Measurements from ENCODE around the gene RAD51AP2. TPM values are rescaled to one million over a fixed set of nuclear protein-coding genes. Genes with fewer than 3 reads are reported as not detected.

The RAD51AP2 gene
- total and polyA plus RNA-seq, 2 donors = 0.26 TPM; not detected in 1

DNA sequence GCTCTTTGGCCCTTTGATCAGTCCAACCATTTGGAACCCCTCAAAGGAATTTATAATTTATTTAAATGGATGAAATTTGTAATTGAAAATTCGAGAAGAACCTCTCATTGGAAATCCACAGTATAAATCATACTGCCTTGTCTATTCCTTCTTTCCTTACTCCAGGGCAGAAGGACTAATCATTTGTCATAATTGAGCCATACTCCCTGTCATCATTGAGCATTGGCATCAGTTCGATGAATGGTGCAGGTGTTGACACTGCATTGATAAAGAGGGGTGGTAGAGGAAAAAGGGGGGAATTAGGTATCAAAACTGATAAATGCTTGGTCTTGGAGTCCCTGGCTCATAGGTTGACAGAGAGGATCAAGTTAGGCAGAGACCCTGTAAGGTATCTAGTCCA is 24.2 kb upstream of the RAD51AP2 start:
- H3K4me1 ChIP-seq (ENCODE audit: insufficient read depth) = no peaks in the 10 kb centered on the region
- H3K27ac ChIP-seq (ENCODE audit: low read depth) = no peak overlapping the region
- 88% methylated on average over 2 of the region's 2 CpGs for WGBS
- DNase-seq (ENCODE audit: extremely low spot score) = no peak
- no peaks in the 10 kb centered on the region for H3K36me3 ChIP-seq (ENCODE audit: insufficient read depth)
- H3K4me3 ChIP-seq (ENCODE audit: low read depth, low read length) = no peak overlapping the region

DNA sequence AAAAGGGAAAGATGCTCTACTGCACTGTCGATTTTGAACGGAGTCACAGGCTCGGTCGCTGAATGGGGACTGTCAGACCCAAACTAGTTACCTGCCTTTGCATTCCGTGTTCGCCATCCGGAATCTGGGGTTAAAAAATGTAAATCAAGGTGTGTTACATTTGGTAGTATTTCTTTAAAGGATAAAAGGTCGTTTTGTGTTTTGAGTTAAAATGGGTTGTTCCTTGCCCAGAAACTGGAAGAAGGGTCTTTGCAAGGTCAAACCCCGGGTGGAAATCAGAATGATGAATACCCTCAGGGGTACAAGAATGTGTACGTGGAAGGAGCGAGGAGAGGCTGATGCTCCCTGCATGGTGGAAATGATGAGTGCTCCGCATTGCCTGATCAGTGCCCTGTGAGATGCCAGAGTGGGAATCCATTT is 23.3 kb upstream of the RAD51AP2 start:
- H3K4me1 ChIP-seq (ENCODE audit: insufficient read depth) = no peaks in the 10 kb centered on the region
- H3K36me3 ChIP-seq (ENCODE audit: insufficient read depth) = no peaks in the 10 kb centered on the region
- no peak overlapping the region for H3K4me3 ChIP-seq (ENCODE audit: low read depth, low read length)
- no peak for DNase-seq (ENCODE audit: extremely low spot score)
- no peak overlapping the region for H3K27ac ChIP-seq (ENCODE audit: low read depth)
- 8% methylated on average over 12 of the region's 12 CpGs for WGBS

DNA sequence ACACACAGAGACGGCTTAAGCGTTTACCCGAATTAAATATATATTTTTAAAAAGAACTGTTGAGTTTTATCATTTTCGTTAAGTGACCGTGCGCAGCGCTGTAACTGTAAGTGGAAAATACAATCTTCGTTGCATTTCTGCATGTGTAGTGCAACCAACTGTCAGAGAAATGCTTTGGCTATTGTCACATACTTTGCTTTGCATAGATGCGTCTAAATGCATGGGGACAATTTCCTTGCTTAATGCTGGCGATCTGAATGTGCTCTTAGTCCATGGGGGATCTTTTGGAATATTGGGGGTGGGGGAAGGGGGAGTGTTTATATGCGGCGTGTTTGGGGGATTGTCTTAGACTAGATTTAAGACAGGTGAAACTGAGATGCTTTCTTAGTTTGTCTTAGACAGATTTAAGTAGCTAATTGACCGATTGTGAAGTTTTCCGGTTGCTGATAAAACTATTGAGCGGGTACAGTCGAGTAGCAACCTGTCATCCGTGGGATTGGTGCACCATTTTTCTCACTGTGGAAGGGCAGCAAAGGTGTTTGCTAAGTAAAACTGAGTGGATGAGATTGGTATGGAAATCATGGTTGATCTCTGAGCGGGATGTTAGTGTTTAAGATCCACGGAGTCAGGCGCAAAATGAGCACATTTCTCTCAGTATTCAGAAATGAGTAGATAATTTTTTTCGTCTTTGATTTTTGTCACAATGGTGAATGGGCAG is 22.7 kb upstream of the RAD51AP2 start:
- no peaks in the 10 kb centered on the region for H3K4me1 ChIP-seq (ENCODE audit: insufficient read depth)
- peak overlapping the region; percentile 32 for H3K4me3 ChIP-seq (ENCODE audit: low read depth, low read length)
- no peak overlapping the region for H3K27ac ChIP-seq (ENCODE audit: low read depth)
- WGBS = 2% methylated on average over 21 of the region's 21 CpGs
- no peak for DNase-seq (ENCODE audit: extremely low spot score)
- H3K36me3 ChIP-seq (ENCODE audit: insufficient read depth) = no peaks in the 10 kb centered on the region

DNA sequence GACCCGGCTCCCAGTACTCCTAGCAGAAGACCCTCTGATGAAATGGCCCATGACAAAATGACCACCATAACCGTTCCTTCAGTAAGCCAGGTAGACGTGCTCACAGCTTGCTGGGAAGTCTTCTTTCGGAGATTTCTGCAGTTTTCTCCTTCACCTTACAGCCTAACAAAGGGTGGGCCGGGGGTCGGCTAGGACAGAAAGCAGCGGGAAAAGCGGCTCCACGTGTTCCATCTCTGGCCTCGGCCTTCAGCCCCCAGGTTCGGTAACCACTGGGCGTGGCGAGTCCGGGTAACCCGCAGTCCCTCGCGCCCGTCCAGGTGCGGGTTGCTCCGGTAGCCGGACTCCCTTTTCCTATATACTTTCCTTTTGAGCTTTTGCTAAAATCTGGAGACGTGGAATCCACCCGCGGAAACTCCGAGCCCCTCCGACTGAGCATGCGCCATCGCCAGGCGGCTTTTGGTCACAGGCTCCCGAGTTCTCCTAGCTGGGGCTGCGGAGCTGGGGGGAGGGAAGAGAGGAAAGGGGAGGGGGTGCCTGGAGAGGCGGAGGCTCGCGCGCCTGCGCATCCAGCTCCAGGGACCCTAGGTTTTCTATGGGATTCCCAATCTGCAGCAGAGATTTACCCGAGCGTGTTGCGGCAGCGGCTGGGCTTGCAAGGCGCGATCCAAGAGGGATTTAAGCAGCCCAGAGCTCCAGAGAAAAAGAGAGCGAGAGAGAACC is 22.0 kb upstream of the RAD51AP2 start, which contains the start of gene VSNL1:
Gene VSNL1 (plus strand): TSS at position 604 of the 720 bp plus-strand sequence. CDS start 51,379 bp downstream, outside the sequence.
- Histone ChIP-seq H3K27ac (ENCODE audit: low read depth) (peak within 1 kb of the TSS; percentile 28), H3K4me3 (ENCODE audit: low read depth, low read length) (peak within 1 kb of the TSS; percentile 32), H3K36me3 (ENCODE audit: insufficient read depth) (no peaks in the 10 kb centered on the region), H3K4me1 (ENCODE audit: insufficient read depth) (no peaks in the 10 kb centered on the region)
- peak; percentile 93 for DNase-seq (ENCODE audit: extremely low spot score)
- 1% methylated on average over 43 of the region's 43 CpGs for WGBS

DNA sequence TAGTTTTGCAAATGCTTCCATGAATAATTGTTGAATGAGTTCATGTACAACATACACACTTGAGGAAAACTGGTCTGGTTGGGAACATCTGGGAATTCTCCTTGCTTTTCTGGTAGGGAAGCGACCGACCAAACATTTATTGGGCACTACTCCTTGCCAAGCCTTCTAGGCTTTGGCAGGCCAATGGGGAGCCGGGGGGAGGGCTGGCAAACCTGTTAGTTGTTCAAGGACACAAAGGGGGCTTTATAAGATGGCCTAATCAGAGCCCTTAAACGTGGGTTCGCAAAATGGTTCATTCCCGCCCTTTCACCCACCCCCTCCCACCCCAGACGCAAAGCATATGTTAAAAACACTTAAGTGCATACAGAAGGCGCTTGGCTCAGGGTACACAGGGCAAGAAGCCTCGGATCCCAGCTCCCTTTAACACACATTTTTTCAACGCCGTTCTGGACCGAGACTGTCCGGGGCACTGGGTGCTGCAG is 21.4 kb upstream of the RAD51AP2 start:
- no peaks in the 10 kb centered on the region for H3K4me1 ChIP-seq (ENCODE audit: insufficient read depth)
- no peak overlapping the region for H3K27ac ChIP-seq (ENCODE audit: low read depth)
- WGBS = 9% methylated on average over 13 of the region's 13 CpGs
- peak; percentile 39 for DNase-seq (ENCODE audit: extremely low spot score)
- no peaks in the 10 kb centered on the region for H3K36me3 ChIP-seq (ENCODE audit: insufficient read depth)
- peak overlapping the region; percentile 32 for H3K4me3 ChIP-seq (ENCODE audit: low read depth, low read length)

DNA sequence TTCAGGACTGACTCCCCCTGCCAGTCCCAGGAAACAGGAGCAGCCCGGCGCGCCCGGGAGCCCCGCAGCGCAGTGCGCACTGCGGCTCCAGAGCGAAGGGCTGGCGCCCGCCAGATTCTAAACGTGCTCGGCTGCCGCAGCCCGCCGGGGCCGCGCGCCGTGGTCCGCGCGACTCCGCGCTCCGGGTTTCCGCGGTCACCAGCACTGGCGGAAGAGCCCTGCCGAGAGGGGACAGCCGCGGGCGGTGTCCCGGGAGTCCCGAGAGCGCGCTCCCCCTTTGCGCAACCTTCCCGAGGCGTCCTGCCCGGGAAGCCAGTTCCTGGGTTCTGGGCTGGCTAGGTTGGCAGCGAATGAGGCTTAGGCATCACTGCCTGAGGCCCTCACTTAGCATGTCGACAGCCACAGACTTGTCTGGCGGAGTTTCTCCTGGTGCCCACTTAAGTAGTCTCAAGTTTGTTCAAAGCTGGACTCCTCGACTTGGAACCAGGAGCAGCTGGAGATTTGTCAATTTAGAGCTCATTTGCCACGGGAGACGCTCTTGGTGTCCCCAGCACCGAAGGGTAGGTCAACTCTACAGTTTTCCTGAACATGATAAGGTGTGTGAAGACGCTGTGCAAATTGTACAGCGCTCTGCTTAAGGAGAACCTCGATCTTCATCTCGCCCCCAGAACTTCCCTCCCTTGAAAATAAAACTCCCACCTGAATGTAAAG is 20.8 kb upstream of the RAD51AP2 start:
- WGBS = 1% methylated on average over 52 of the region's 52 CpGs
- Histone ChIP-seq H3K4me3 (ENCODE audit: low read depth, low read length) (peak overlapping the region; percentile 41), H3K4me1 (ENCODE audit: insufficient read depth) (no peaks in the 10 kb centered on the region), H3K27ac (ENCODE audit: low read depth) (peak overlapping the region; percentile 64), H3K36me3 (ENCODE audit: insufficient read depth) (no peaks in the 10 kb centered on the region)
- peak; percentile 53 for DNase-seq (ENCODE audit: extremely low spot score)

DNA sequence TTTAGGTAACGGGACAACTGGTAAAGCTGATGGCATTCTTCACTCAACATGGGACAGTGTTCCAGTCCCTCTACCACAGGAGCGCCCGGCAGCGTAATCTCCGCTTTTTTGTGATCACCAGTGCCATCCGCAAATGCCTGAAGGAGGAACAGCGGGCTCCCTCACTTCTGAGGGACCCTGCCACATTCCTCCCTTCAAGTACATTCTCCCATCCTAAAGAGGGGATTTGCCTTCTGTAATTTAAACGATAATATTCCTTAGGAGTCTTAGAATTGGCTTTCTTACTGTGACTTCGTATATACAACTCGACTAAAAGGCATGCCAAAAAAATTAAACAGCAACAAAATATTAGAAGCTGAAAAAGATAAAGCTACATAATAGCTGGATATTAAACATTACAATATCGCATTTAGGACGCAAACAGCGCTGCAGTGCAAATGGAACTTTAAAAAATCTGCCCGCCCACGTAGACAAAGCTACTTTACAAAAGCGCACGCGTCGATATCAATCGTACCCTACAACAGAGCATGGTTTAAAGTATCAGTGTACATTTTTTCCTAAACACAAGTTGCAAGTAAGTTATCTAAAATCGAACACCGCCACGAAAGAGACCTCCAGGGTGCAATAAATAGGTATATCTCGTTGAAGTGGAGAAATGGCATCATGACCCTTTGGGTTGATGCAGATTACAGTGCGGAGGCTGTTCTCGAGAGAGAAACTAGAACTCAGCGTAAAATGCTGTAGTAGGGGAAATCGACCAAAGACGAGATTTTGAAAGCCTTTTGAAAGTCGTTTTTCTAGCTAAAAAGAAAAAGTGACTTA is 20.0 kb upstream of the RAD51AP2 start:
- peak overlapping the region; percentile 41 for H3K4me3 ChIP-seq (ENCODE audit: low read depth, low read length)
- no peak for DNase-seq (ENCODE audit: extremely low spot score)
- H3K36me3 ChIP-seq (ENCODE audit: insufficient read depth) = no peaks in the 10 kb centered on the region
- H3K27ac ChIP-seq (ENCODE audit: low read depth) = no peak overlapping the region
- H3K4me1 ChIP-seq (ENCODE audit: insufficient read depth) = no peaks in the 10 kb centered on the region
- WGBS = 5% methylated on average over 30 of the region's 30 CpGs

DNA sequence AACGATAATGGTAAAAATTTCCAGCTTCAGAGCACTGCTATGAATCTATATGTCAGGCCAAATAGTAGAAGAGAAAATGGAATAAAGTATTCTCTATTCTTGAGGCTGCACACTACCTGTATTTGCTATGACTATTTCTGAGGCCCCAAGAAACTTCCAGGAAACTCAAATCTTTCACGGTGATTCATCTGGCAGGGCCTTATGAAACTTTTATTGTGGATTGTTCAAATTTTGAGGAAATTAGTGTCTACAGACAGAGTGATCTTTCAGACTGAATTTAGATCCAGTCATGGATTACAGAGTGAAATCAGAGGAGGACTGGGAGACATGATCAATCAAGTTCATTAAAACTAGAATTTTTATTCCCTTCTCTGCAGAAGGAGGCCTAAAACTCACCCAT is 18.2 kb upstream of the RAD51AP2 start:
- no peak overlapping the region for H3K4me3 ChIP-seq (ENCODE audit: low read depth, low read length)
- no peak for DNase-seq (ENCODE audit: extremely low spot score)
- H3K4me1 ChIP-seq (ENCODE audit: insufficient read depth) = no peaks in the 10 kb centered on the region
- H3K27ac ChIP-seq (ENCODE audit: low read depth) = no peak overlapping the region
- WGBS = 81% methylated on average over 2 of the region's 2 CpGs
- H3K36me3 ChIP-seq (ENCODE audit: insufficient read depth) = no peaks in the 10 kb centered on the region

DNA sequence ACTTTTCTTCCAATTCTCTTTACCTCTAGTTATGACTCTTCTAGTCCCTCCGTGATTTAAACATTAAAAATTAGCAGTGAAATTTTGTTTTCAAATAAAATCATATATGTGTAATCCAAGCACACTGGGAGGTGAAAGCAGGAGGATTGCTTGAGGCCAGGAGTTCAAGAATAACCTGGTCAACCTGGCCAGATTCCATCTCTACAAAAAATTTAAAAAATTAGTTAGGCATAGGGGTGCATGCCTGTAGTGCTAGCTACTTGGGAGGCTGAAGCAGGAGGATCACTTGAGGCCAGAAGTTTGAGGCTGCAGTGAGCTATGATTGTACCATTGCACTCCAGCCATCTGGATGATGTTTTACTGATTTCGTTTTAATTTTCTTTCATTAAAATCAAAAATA is 15.3 kb upstream of the RAD51AP2 start:
- H3K4me3 ChIP-seq (ENCODE audit: low read depth, low read length) = no peak overlapping the region
- no peak for DNase-seq (ENCODE audit: extremely low spot score)
- H3K27ac ChIP-seq (ENCODE audit: low read depth) = no peak overlapping the region
- no peaks in the 10 kb centered on the region for H3K4me1 ChIP-seq (ENCODE audit: insufficient read depth)
- WGBS = 77% methylated on average over 2 of the region's 2 CpGs
- no peaks in the 10 kb centered on the region for H3K36me3 ChIP-seq (ENCODE audit: insufficient read depth)

DNA sequence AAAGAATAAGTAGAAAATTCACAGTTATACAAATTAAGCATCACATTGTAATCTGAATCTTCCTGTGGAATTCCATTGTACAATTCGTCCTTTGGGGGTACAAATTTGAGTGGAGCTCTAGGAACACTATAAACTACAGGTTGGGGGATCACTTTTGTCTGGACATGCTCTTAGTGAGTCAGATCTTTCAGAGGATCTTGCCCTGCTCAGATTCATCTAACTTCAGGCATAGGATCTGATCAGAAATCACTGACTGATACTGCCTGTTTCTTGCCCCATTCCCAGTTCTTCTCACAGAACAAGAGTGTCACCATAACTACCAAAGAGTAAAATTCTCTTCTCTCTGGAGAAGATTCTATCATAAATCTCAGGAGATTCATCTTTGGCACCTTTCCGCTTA is 11.5 kb upstream of the RAD51AP2 start:
- Histone ChIP-seq H3K36me3 (ENCODE audit: insufficient read depth) (no peaks in the 10 kb centered on the region), H3K4me1 (ENCODE audit: insufficient read depth) (no peaks in the 10 kb centered on the region), H3K27ac (ENCODE audit: low read depth) (no peak overlapping the region), H3K4me3 (ENCODE audit: low read depth, low read length) (no peak overlapping the region)
- no peak for DNase-seq (ENCODE audit: extremely low spot score)
- WGBS = 72% methylated on average over 2 of the region's 2 CpGs

DNA sequence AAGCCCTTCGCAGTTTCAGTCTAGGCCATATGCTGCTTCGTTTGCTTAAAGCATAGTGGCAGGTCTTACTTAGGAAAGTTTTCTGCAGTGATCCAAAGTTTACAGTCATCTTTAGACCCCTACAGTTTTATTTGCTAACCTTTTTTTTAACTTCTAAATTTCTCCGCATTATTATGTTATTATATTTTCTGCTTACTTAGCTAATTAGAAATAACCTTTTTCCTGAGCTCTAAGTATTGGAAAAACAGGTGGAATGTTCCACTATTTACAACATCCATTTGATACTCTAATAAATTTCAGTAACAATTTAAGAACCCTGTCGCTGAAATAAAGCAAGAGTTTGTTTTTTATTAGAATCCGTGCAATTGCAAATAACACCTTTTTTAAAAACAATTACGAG is 4.1 kb upstream of the RAD51AP2 start:
- Histone ChIP-seq H3K4me3 (ENCODE audit: low read depth, low read length) (no peak overlapping the region), H3K36me3 (ENCODE audit: insufficient read depth) (no peaks in the 10 kb centered on the region), H3K4me1 (ENCODE audit: insufficient read depth) (no peaks in the 10 kb centered on the region), H3K27ac (ENCODE audit: low read depth) (no peak overlapping the region)
- WGBS = 84% methylated on average over 6 of the region's 6 CpGs
- DNase-seq (ENCODE audit: extremely low spot score) = no peak

DNA sequence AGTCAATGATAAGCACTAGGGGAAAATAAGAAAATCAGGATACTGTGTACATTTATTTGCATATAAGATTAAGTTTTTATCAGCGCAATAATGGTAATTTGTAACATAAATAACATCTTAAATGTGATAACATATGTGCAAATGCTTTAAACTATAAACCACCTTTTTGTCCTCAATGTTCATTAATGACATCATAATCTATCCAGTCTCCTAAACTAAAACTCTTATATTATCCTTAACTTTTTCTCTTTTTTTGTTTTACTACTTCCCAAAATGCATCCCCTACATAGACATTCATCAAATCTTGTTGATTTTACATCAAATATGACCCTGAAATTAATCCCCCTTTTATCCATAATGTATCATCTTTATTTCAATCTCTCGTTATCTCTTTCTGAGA is 3.4 kb upstream of the RAD51AP2 start:
- H3K36me3 ChIP-seq (ENCODE audit: insufficient read depth) = no peaks in the 10 kb centered on the region
- no peak overlapping the region for H3K4me3 ChIP-seq (ENCODE audit: low read depth, low read length)
- H3K27ac ChIP-seq (ENCODE audit: low read depth) = no peak overlapping the region
- no peak for DNase-seq (ENCODE audit: extremely low spot score)
- 92% methylated on average over 2 of the region's 2 CpGs for WGBS
- H3K4me1 ChIP-seq (ENCODE audit: insufficient read depth) = no peaks in the 10 kb centered on the region

DNA sequence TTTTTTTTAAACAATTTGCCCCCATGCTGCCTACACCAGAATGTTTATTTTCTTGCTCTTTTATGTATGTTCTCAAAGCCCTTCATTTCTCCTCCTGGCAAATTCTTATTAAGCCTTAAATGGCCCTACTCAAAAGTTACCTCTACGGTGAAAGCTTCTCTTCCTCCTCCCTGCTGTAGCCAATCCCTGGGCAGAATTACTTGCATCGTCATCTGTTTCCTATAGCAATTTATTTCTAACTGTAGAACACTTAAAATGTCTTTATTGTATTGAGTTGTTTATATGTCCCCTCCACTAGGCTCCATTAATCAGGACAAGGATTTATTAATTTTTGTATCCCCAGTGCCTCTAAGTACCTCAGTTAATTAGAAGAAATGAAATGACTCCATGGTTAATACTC is 2.5 kb upstream of the RAD51AP2 start:
- H3K27ac ChIP-seq (ENCODE audit: low read depth) = no peak overlapping the region
- no peaks in the 10 kb centered on the region for H3K36me3 ChIP-seq (ENCODE audit: insufficient read depth)
- no peak overlapping the region for H3K4me3 ChIP-seq (ENCODE audit: low read depth, low read length)
- WGBS = 74% methylated on average over 2 of the region's 2 CpGs
- DNase-seq (ENCODE audit: extremely low spot score) = no peak
- no peaks in the 10 kb centered on the region for H3K4me1 ChIP-seq (ENCODE audit: insufficient read depth)

Measured in urinary bladder (tissue), 4 donors.